SH-SY5Y (cell line): ENCODE data around the gene CES3.

Experiments
- GATA2 ChIP-seq: IDR thresholded peaks from 2 replicates; pipeline ENCODE4 v1.6.1; 2011; ENCODE audit warnings: mild to moderate bottlenecking, low read depth, low read length
- GATA3 ChIP-seq: IDR thresholded peaks from 2 replicates; pipeline ENCODE4 v1.6.1; 2011; ENCODE audit warnings: low read depth, mild to moderate bottlenecking, low read length, moderate library complexity

DNA sequence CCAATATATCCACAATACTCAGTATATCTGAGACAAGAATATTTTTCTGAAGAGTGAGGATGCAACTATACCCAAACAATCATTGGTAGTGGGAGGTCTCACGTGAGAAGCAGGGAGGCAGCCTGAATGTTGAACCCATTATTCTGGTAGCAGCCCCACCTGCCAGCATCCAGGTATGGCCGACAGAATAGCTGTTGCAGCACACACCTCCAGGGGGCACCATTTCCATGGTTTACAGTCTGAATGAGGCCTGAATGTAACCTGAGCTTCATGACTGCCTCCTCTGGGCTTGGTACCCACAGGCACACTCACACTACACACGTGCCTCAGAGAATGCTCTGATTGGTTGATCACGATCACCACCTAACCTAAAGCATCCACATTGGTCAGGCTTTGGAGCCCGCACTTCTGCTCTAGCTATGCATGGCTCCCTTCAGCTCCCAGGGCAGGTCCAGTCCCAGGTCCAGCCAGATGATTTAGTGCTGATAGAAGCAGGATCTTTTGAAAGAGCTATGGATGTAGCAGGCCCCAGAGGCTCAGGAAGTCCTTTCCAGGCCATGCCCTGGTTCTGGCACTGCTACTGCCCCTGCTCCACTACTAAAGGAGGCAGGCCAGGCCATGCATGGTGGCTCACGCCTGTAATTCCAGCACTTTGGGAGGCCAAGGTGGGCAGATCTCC, 56.9 kb downstream of the CES3 start:
- TF ChIP-seq GATA2 (no peak), GATA3 (no peak)
